H1 (cell line): ENCODE measurements around the gene NXN.

ENCODE experiments used
- EZH2 ChIP-seq: fragments of 200-600 bp; sonication (generic); IDR thresholded peaks from 2 replicates; pipeline ENCODE4 v1.7.1; 2012; ENCODE audit warnings: low read depth, mild to moderate bottlenecking, moderate library complexity, low read length, inconsistent platforms; ENCODE audit not compliant: severe bottlenecking
- YY1 ChIP-seq: IDR thresholded peaks from 2 replicates; pipeline ENCODE4 v1.6.1; 2011; ENCODE audit warnings: low read depth, mild to moderate bottlenecking, low read length
- TF ChIP-seq, protein P1 (sequence below), 3 experiments: IDR thresholded peaks; 1 replicate in 2 of 3; 2 replicates in 1 of 3; pipeline versions ENCODE4 v1.5.1 to v1.6.1; 2011; ENCODE audit warnings: low read length in 3 of 3, mild to moderate bottlenecking in 3 of 3, inconsistent platforms in 2 of 3, low read depth in 1 of 3, moderate library complexity in 1 of 3; ENCODE audit not compliant: insufficient read depth in 1 of 3; ENCODE audit errors: control extremely low read depth in 1 of 3
- TF ChIP-seq, protein P2 (sequence below): IDR thresholded peaks from 2 replicates; pipeline ENCODE4 v1.6.1; 2012; ENCODE audit warnings: inconsistent platforms

DNA sequence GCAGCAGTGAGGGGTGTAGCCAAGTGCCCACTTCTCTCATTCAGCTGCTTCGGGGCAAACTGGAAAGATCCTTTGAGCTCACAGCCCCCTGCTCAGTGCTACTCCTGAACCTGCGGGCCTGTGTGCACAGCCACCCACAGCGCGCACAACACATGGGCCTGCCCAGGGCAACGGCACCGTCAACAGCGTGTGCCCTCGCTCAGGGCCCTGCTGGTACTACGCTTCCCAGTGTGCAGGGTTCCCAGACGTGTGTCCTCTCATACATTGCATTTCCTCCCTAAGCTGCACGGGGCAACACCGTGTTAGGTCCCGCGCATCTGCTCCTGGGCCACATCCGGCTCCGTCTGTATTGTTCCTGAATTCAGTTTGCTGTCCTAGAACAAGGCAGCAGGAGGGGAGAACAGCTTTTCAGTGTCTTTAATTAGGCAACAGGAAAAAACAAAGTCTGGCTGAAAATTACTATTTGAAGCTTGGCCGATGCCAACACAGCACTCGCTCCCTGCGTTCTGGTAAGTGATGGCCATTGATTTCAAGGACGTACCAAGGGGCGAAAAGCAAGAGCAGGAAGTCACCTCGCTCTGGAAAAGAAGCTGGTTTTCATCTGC, 182.2 kb downstream of the NXN start:
- TF ChIP-seq, protein P1, sequence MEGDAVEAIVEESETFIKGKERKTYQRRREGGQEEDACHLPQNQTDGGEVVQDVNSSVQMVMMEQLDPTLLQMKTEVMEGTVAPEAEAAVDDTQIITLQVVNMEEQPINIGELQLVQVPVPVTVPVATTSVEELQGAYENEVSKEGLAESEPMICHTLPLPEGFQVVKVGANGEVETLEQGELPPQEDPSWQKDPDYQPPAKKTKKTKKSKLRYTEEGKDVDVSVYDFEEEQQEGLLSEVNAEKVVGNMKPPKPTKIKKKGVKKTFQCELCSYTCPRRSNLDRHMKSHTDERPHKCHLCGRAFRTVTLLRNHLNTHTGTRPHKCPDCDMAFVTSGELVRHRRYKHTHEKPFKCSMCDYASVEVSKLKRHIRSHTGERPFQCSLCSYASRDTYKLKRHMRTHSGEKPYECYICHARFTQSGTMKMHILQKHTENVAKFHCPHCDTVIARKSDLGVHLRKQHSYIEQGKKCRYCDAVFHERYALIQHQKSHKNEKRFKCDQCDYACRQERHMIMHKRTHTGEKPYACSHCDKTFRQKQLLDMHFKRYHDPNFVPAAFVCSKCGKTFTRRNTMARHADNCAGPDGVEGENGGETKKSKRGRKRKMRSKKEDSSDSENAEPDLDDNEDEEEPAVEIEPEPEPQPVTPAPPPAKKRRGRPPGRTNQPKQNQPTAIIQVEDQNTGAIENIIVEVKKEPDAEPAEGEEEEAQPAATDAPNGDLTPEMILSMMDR (IDR thresholded peaks at IDR 0.05; ENCODE audit: control extremely low read depth in 1 of 3, insufficient read depth in 1 of 3, low read depth in 1 of 3, low read length in 3 of 3): no peak
- TF ChIP-seq, protein P2, sequence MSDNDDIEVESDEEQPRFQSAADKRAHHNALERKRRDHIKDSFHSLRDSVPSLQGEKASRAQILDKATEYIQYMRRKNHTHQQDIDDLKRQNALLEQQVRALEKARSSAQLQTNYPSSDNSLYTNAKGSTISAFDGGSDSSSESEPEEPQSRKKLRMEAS: no peak
- no peak for TF ChIP-seq YY1
- TF ChIP-seq EZH2: no peak
